Progenitor cell of endocrine pancreas (in vitro differentiated cells): ENCODE measurements around the gene ACAP1. TPM values are rescaled to one million over a fixed set of nuclear protein-coding genes. Genes with fewer than 3 reads are reported as not detected.

Experiments used
- DNase-seq: peaks from one replicate; pipeline ENCODE4 v3.0.0; 2021; ENCODE audit warnings: low spot score; ENCODE audit not compliant: unreplicated experiment
- H3K27ac Mint-ChIP-seq: 2 replicates; pipeline ENCODE4 v1.8.0; 2021; ENCODE audit warnings: mild to moderate bottlenecking, moderate library complexity, mixed read lengths
- H3K27me3 Mint-ChIP-seq: 2 replicates; pipeline ENCODE4 v1.8.0; 2021; ENCODE audit warnings: mixed read lengths
- H3K36me3 Mint-ChIP-seq: 2 replicates; pipeline ENCODE4 v1.8.0; 2022; ENCODE audit warnings: mixed read lengths; ENCODE audit not compliant: insufficient read depth
- H3K4me1 Mint-ChIP-seq: 2 replicates; pipeline ENCODE4 v1.8.0; 2021; ENCODE audit warnings: low read depth, mixed read lengths
- H3K4me3 Mint-ChIP-seq: 2 replicates; pipeline ENCODE4 v1.8.0; 2021; ENCODE audit warnings: low read depth, mild to moderate bottlenecking, moderate library complexity, mixed read lengths
- H3K9me3 Mint-ChIP-seq: 2 replicates; pipeline ENCODE4 v1.8.0; 2021; ENCODE audit warnings: low read depth, mixed read lengths
- long read RNA-seq: library from polyadenylated mRNA; unstranded; transcript quantifications from one replicate; pipeline ENCODE4 v2.0.0, GENCODE V29; 2020
- total RNA-seq: library from RNA; stranded (reverse); gene quantifications from 2 replicates; pipeline ENCODE4 v1.2.1, GENCODE V29; 2021
- TF ChIP-seq, protein P1 (sequence below): fragments of 200-600 bp; sonication (generic); IDR thresholded peaks from one replicate; pipeline ENCODE4 v1.5.0; 2021; ENCODE audit warnings: antibody characterized with exemption, mild to moderate bottlenecking; ENCODE audit not compliant: unreplicated experiment

ACAP1 gene, protein sequence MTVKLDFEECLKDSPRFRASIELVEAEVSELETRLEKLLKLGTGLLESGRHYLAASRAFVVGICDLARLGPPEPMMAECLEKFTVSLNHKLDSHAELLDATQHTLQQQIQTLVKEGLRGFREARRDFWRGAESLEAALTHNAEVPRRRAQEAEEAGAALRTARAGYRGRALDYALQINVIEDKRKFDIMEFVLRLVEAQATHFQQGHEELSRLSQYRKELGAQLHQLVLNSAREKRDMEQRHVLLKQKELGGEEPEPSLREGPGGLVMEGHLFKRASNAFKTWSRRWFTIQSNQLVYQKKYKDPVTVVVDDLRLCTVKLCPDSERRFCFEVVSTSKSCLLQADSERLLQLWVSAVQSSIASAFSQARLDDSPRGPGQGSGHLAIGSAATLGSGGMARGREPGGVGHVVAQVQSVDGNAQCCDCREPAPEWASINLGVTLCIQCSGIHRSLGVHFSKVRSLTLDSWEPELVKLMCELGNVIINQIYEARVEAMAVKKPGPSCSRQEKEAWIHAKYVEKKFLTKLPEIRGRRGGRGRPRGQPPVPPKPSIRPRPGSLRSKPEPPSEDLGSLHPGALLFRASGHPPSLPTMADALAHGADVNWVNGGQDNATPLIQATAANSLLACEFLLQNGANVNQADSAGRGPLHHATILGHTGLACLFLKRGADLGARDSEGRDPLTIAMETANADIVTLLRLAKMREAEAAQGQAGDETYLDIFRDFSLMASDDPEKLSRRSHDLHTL
- 1.0 TPM in 1 of 2 replicates, not detected in the other for total RNA-seq
- long read RNA-seq: 0 reads

- Mint-ChIP-seq H3K27me3 (peaks cover 10% of the 10 kb centered on the region), H3K9me3 (no peaks in the 10 kb centered on the region), H3K4me1 (no peaks in the 10 kb centered on the region), H3K4me3 (no peak within 1 kb of the TSS), H3K36me3 (no peaks in the 10 kb centered on the region), H3K27ac (peak within 1 kb of the TSS; percentile 65)
- no peak for DNase-seq
- TF ChIP-seq, protein P1, sequence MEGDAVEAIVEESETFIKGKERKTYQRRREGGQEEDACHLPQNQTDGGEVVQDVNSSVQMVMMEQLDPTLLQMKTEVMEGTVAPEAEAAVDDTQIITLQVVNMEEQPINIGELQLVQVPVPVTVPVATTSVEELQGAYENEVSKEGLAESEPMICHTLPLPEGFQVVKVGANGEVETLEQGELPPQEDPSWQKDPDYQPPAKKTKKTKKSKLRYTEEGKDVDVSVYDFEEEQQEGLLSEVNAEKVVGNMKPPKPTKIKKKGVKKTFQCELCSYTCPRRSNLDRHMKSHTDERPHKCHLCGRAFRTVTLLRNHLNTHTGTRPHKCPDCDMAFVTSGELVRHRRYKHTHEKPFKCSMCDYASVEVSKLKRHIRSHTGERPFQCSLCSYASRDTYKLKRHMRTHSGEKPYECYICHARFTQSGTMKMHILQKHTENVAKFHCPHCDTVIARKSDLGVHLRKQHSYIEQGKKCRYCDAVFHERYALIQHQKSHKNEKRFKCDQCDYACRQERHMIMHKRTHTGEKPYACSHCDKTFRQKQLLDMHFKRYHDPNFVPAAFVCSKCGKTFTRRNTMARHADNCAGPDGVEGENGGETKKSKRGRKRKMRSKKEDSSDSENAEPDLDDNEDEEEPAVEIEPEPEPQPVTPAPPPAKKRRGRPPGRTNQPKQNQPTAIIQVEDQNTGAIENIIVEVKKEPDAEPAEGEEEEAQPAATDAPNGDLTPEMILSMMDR: no peak
These were observed at the start of gene ACAP1 for GRCh38 chr17:7336240-7337175. Gene ACAP1 (plus strand): TSS chr17:7336529. CDS start chr17:7336735, 206 bp downstream.

GRCh38 chr17:7289256-7290032 is 46.9 kb upstream of the ACAP1 start:
- Mint-ChIP-seq H3K4me1 (peaks cover 2% of the 10 kb centered on the region), H3K27me3 (peaks cover 40% of the 10 kb centered on the region), H3K27ac (no peak overlapping the region), H3K9me3 (no peaks in the 10 kb centered on the region), H3K4me3 (no peak overlapping the region), H3K36me3 (no peaks in the 10 kb centered on the region)
- TF ChIP-seq, protein P1: no peak
- no peak for DNase-seq

DNA sequence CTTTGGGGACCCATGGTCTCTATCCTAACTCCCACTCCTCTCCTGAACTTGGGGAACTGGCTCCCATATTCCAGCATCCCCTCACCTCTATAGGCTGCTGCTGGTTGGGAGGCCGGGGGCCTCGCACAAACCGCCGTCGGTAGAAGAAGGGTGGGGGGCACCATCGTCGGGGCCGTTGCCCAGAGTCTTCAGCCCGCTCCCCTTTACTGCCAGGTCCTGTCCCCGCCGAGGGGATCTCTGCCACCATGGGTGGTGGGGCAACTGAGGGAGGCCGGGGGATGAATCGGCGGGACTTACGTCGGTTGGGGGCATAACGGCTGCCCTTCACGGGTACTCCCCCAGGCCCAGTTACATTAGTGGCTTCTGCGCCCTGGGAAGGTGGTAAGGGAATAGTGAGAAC is 46.2 kb upstream of the ACAP1 start:
- H3K9me3 Mint-ChIP-seq: no peaks in the 10 kb centered on the region
- no peaks in the 10 kb centered on the region for H3K36me3 Mint-ChIP-seq
- peaks cover 4% of the 10 kb centered on the region for H3K4me1 Mint-ChIP-seq
- TF ChIP-seq, protein P1: no peak
- peaks cover 44% of the 10 kb centered on the region for H3K27me3 Mint-ChIP-seq
- H3K27ac Mint-ChIP-seq: no peak overlapping the region
- no peak overlapping the region for H3K4me3 Mint-ChIP-seq
- DNase-seq: no peak

DNA sequence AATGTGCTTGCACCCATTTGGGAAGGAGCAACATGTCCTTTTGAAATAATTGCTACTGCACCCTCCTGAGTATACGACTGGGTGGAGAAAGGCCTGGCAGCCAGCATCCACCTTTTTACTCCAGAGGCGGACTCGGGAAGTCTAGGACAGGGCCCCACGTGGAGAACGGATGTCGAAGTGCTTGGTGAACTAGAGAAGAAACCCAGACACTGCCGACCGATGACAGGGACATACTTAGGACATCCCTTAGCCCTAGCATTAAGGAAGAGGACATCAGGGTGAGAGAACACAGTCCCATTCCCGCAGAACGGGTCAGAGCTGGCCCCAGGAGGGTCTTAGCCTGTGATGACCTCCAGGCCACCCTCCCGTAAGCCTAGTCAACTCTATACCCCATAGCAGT is 45.6 kb upstream of the ACAP1 start:
- TF ChIP-seq, protein P1: no peak
- Mint-ChIP-seq H3K27ac (no peak overlapping the region), H3K4me3 (no peak overlapping the region), H3K27me3 (peaks cover 49% of the 10 kb centered on the region), H3K9me3 (no peaks in the 10 kb centered on the region), H3K36me3 (no peaks in the 10 kb centered on the region), H3K4me1 (peaks cover 7% of the 10 kb centered on the region)
- DNase-seq: no peak
